ENCODE data around the gene RAB17. TPM values are rescaled to one million over a fixed set of nuclear protein-coding genes. Genes with fewer than 3 reads are reported as not detected.

Gene RAB17
- total and polyA plus RNA-seq, 2 of the 8 experiments (the other 6 are each of a cell fraction or from before 2014, with no cell fraction given) = 42.6 to 83.4 TPM

DNA sequence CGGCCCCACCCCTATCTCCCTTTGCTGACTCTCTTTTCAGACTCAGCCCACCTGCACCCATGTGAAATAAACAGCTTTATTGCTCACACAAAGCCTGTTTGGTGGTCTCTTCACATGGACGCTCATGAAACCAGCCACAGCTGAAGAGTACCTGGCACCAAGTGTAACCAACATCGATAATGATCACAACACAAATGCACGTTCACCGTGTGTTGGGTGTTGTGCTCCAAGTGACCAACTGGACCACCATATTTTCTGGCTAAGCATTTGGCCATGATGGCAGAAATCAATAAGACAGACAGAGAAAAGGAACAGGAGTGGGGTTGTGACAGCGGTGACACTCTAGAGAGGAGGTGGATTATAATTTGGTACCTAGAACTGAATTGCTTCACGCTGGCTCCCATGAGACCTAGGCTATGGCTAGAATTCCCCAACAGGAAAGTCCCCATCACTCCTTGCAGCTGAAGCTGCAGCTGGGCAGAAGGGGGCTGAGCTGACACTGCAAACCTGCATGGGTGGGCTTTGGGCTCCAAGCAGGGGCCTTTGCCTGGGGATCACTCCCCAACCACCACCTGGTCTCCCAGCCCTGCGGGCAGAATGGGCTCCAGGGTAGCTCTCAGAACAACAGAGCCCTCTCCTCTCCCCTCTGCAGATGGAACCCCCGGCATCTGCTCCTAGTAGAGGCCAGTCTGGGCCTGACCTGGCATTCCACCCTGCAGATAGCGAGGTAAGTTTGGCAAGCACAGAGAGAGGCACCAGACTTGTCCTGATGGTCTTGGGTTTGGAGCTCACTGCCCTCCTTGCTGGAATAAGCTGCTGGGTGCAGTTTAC, 22.2 kb upstream of the RAB17 start:
- peak overlapping the region; percentile 99 for H2BK120ac ChIP-seq (replicated peaks; ENCODE audit: low read depth, low read length)
- H2BK5ac ChIP-seq (ENCODE audit: low read depth, low read length) = peak overlapping the region; percentile 97
- H2BK12ac ChIP-seq (ENCODE audit: low read depth, low read length) = peak overlapping the region; percentile 86
- no peak overlapping the region; a peak in 1 of 7 replicates for H3K9ac ChIP-seq (replicated peaks in 1 of 4; ENCODE audit: extremely low read depth in 1 of 4, low read depth in 3 of 4, low read length in 3 of 4)
- no peak overlapping the region for H4K8ac ChIP-seq (ENCODE audit: extremely low read depth, insufficient read depth, low read length)
- H4K5ac ChIP-seq (ENCODE audit: insufficient read length, low read depth, low read length) = peak overlapping the region; percentile 79
- H3K18ac ChIP-seq (ENCODE audit: extremely low read depth, low read length) = peak overlapping the region; percentile 93; the same call in 1 of the 2 replicates
- no peaks in the 10 kb centered on the region for H3K79me1 ChIP-seq (ENCODE audit: low read depth, low read length)
- no peak overlapping the region for H3K27ac ChIP-seq (ENCODE audit: low read depth, low read length)
- no peak for FAIRE-seq
- peak overlapping the region; percentile 25; the same call in 1 of the 2 replicates for H2BK15ac ChIP-seq (ENCODE audit: low read length)
- 87% methylated on average over 10 of the region's 10 CpGs; no CpG with 5 or more reads in 1 of the 2 experiments for WGBS, 2 experiments (ENCODE audit: extremely low coverage in 1 of 2, insufficient coverage in 1 of 2, insufficient read length in 1 of 2, insufficient replicate concordance in 2 of 2, low coverage in 1 of 2, low lambda C conversion rate in 2 of 2, missing lambda C conversion rate in 1 of 2)
- peak overlapping the region; percentile 88; the same call in 1 of the 2 replicates for H2AK5ac ChIP-seq (ENCODE audit: low read depth, low read length)
- ChIA-PET POLR2A (ENCODE audit: partially characterized antibody) (interaction anchor here (0.8 to 6.3 kb wide), 8 partner anchors 8 to 79 kb away, joined by 3 to 51 read pairs (median 18); partner anchors contain the start of genes LRRFIP1 and RAB17), CTCF (ENCODE audit: partially characterized antibody) (interaction anchor here (0.7 to 4.4 kb wide), 13 partner anchors 11 to 112 kb away, joined by 3 to 63 read pairs (median 6); no protein-coding TSS in a partner anchor)
- H3K23ac ChIP-seq (ENCODE audit: insufficient read length) = no peak overlapping the region
- H3K4me1 ChIP-seq (replicated peaks in 1 of 4; ENCODE audit: control insufficient read depth in 3 of 4, insufficient read depth in 4 of 4, low read length in 3 of 4) = peaks cover 9 to 21% (median 17%) of the 10 kb centered on the region in 4 experiments
- H3K27me3 ChIP-seq (replicated peaks in 1 of 4; ENCODE audit: control insufficient read depth in 3 of 4, extremely low read depth in 1 of 4, insufficient read depth in 3 of 4, low read length in 3 of 4) = no peaks in the 10 kb centered on the region; a peak in 1 of 7 replicates
- no peak for DNase-seq (ENCODE audit: low read depth in 1 of 2, low spot score in 2 of 2)
- no peak overlapping the region for H3K4me2 ChIP-seq (ENCODE audit: insufficient read depth in 1 of 2, low read depth in 2 of 2, low read length in 2 of 2)
- H4K20me1 ChIP-seq (replicated peaks in 1 of 2; ENCODE audit: control insufficient read depth in 1 of 2, insufficient read depth in 2 of 2, low read length in 2 of 2) = no peaks in the 10 kb centered on the region
- H3K23me2 ChIP-seq (ENCODE audit: low read depth, low read length) = no peaks in the 10 kb centered on the region
- H3K56ac ChIP-seq (replicated peaks; ENCODE audit: insufficient read length, low read depth, low read length) = no peak overlapping the region
- no peak overlapping the region for H2AFZ ChIP-seq (ENCODE audit: low read length)
- no peak overlapping the region for H3K4me3 ChIP-seq (ENCODE audit: extremely low read depth in 1 of 4, insufficient read depth in 2 of 4, low read depth in 3 of 4, low read length in 4 of 4)
- H3K9me3 ChIP-seq (ENCODE audit: insufficient read depth in 2 of 2, low read depth in 1 of 2, low read length in 1 of 2) = no peaks in the 10 kb centered on the region
- H4K91ac ChIP-seq (replicated peaks; ENCODE audit: insufficient read length, low read length) = peak overlapping the region; percentile 99
- no peaks in the 10 kb centered on the region for H3K36me3 ChIP-seq (ENCODE audit: control insufficient read depth in 2 of 4, insufficient read depth in 4 of 4, low read length in 3 of 4)
- TF ChIP-seq CREB1 (IDR thresholded peaks at IDR 0.05) = no peak
- H3K79me2 ChIP-seq (ENCODE audit: control insufficient read depth in 1 of 2, insufficient read depth in 2 of 2, low read length in 2 of 2) = no peaks in the 10 kb centered on the region
- peak overlapping the region; percentile 97 for H2BK20ac ChIP-seq (ENCODE audit: low read length)
- H3K14ac ChIP-seq (ENCODE audit: insufficient read length) = no peak overlapping the region
- peak overlapping the region; percentile 92 for H3K4ac ChIP-seq (replicated peaks; ENCODE audit: insufficient read length, low read depth, low read length)

All from H1 (cell line).